ENCODE measurements around the gene SPATA46.

SPATA46 gene

GRCh38 chr1:162391790-162392563, 15.3 kb upstream of the SPATA46 start:
- no peak for DNase-seq (ENCODE audit: low read depth in 3 of 3)

GRCh38 chr1:162390396-162391185, 13.9 kb upstream of the SPATA46 start:
- DNase-seq (ENCODE audit: low read depth in 3 of 3), result no peak

DNA sequence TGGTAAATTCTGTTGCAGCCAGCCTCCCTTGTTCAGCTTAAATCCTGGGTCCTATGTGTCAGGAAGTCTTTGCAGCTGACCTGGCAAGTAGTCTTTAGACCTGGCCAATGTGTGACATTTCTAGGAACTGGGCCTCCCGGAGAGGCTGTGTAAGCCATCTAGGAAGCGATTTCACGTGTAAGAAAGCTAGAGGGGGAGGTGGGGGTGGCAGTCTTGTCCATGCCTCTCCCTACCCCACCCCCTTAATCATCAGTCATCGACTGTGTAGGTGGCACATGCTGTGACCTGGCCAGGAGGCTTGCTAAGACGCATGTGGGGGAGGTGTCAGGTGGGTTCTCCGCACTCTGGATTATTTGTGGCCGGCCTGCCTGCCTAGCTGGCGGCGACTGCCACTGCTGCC, 13.3 kb upstream of the SPATA46 start:
- DNase-seq (ENCODE audit: low read depth in 3 of 3), result no peak

GRCh38 chr1:162389021-162389818, 12.6 kb upstream of the SPATA46 start:
- DNase-seq (ENCODE audit: low read depth in 3 of 3), result no peak

DNA sequence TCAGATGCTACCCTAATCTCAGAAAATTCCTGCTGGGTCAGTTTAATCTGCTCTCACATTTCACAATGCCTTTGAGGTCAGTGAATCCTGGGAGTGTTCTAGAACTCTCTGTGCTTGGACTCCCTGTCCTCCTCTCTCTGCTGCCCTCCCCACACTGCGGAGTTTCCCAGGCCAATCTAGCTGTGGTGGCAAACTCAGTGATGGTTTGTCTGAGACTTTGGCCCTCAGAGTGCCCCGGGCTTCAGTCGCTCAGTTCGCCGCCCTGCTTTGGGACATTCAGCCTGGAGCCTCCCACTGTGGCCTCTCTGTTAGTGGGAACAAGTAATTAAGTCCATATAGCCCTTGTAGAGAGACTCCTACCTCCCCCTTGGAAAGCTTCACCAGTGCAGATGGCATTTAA, 12.0 kb upstream of the SPATA46 start:
- DNase-seq (ENCODE audit: low read depth in 3 of 3), result no peak

DNA sequence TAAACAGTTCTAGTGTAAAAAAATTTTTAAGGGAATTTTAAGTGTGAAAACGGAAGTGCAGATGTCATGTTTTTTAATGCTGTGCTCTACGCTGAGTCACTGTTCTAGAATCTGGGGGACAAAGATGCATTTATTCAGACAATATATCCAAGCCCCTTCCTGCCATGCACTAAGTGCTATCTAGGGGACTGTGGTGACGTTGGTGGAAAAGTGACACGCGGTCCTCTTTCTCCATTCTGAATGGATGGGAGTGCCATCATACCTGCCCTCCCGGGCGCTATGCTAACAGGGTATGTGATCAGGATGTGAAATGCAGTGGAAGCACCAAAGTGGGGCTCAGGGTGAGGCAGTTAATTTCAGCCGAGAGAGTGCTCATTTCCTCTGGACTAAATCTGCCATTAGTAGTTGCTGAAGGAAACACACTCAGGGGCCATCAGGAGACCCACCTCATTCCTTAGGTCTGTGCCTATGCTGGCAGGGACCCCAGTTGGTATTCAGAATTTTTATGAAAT, 11.5 kb upstream of the SPATA46 start:
- no peak for DNase-seq (ENCODE audit: low read depth in 3 of 3)

- no peak for DNase-seq (ENCODE audit: low read depth in 3 of 3)
These were observed 10.8 kb upstream of the SPATA46 start for GRCh38 chr1:162387226-162388082.

DNA sequence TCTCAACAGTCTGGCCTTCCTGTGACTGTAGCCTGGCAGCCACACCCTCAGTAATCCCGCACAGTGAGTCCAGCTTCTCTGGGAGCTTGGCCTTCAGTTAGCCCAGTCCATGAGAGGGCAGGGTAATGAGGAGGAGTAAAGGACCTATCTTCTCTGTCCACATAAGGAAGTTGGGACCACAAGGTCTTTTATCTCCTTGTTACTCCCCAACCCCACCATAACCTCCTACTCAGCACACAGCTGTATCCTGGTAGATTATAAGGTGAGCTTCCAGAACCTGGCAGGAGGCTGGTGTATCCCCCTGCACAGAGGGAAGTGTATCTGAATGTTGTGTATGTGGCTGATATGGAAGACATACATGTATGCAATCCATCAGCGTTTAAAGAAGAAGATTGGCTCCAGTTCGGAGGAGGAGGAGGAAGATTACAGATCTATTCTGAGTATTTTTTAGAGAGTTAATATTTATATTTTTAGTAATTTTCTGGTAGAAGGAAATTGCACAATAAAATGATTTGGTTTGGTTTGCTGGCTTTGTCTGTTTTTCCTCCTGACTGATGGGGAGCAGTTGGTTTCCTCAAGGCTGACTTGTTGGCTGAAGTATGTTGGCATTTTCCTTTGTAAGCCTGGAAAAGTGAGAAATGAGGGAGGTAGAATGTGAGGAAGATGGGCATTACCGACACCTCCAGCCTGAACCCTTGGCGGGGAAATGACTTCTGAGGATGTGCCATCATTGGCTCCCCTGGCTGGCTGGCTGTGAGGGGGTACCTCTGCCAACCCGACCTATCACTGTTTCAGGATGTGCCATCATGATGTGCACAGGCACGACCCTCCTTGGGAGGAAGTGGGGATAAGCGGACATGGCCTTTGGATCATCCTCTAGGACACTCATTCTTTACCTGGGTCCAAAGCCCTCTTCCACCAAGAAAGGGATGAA, 9.9 kb upstream of the SPATA46 start:
- no peak for DNase-seq (ENCODE audit: low read depth in 3 of 3)

- DNase-seq (ENCODE audit: low read depth in 3 of 3), result no peak
These were observed 9.0 kb upstream of the SPATA46 start for GRCh38 chr1:162385702-162386101.

DNA sequence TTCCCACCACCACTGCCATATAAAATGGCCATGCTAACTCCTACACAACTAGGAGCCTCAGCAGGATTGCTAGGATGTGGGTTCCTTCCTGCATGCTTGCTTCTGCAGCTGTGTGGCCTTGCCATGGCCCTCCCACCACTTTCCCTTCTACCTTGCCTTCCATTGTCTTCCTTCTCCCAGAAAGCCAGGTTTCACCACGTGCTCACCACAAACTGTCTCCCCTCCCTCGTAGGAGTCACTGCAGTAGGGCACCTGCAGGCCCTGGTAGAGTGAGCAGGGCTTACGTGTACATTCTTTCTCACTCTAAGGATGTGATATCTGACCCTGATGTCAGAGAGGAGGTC, 8.6 kb upstream of the SPATA46 start:
- no peak for DNase-seq (ENCODE audit: low read depth in 3 of 3)

DNA sequence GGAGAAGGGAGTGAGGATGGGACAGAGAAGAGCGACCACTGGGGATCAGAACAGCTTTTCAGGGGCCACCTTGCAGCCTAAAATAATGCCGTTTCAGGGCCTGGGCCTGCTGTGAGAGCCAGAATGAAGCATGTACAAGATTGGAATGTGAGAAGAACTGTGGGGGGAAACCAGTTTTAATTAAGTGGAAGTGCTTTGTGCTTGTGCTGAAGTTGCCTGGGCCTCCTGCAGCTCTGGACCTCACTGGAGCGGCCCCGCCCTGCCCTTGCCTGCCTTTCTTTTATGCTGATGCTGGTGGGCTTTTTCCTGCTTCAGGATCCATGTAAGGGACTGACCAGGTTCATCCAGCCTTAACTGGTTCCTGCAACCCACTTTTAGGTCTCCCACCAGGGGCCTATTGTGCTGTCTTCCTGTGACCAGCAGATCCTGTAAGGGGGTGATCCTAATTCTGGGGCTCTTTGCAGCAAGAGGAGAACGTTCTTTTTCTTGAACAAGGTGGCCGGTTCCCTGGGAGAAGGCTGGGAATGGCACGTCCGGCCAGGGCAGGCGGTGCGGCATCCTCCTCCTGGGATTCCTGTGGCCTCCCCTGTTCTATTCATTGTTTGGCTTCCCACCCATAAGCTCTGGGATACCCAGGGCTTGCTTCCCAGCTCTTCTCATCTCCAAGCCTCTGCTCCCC, 8.1 kb upstream of the SPATA46 start:
- no peak for DNase-seq (ENCODE audit: low read depth in 3 of 3)

- DNase-seq (ENCODE audit: low read depth in 3 of 3), result no peak
These were observed 7.5 kb upstream of the SPATA46 start for GRCh38 chr1:162384116-162384515.

DNA sequence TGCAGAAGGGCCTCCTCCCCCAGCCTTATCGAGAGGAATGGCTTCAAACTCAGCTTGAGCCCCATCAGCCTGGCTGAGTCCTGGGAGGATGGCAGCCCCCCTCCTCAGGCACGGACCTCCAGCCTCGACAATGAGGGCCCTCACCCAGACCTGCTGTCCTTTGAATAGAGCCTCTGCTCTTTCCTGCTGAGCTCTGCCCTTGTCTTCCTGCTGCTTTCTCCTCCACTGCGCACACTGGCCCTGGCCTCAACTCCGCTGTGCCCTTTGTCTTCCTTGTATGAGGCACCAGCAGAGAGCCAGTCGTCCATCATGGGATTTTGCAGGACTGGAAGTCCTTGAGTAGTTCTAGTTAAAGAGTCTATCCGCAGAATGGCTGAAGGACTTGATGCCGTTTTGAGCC, 6.9 kb upstream of the SPATA46 start:
- no peak for DNase-seq (ENCODE audit: low read depth in 3 of 3)

DNA sequence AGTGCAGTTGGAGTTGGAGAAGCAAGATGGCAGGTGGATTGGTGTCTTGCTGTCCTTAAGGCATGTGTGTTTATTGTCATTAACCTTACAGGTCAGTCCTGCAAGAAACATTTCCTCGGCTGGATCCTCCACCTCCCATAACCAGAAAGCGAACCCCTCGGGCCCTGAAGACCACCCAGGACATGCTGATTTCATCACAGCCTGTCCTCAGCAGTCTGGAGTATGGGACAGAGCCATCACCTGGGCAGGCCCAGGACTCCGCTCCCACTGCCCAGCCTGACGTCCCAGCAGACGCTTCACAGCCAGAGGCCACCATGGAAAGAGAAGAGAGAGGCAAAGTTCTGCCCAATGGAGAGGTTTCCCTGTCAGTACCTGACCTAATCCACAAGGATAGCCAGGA, 6.4 kb upstream of the SPATA46 start:
- DNase-seq (ENCODE audit: low read depth in 3 of 3), result no peak

- DNase-seq (ENCODE audit: low read depth in 3 of 3), result no peak
These were observed 5.5 kb upstream of the SPATA46 start for GRCh38 chr1:162381941-162382750.

- no peak for DNase-seq (ENCODE audit: low read depth in 3 of 3)
These were observed 4.7 kb upstream of the SPATA46 start, which contains the start of gene C1orf226 for GRCh38 chr1:162381383-162381782. Gene C1orf226, plus strand, starts transcription at chr1:162381728. Its CDS starts 174 bp downstream, at chr1:162381902.

GRCh38 chr1:162380061-162380846, 3.6 kb upstream of the SPATA46 start:
- no peak for DNase-seq (ENCODE audit: low read depth in 3 of 3)

DNA sequence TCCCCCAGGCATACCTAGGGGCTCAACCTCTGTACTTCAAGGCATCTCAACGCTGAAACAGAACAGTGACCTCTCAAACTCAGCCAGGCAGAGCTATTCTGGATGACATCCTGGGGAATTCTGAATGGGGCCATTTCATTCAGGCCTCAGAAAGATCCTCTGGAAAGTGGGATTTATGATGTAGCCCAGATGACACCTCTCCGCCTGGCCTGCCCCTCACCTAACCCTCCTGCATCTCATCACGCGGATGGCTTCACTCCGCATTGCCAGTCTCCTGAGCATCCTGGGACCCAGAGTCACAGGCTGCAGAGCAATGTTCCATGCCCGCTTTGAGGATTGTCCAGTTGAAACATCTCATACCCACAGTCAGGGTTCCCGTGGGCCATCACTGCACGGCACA, 1.2 kb downstream of the SPATA46 start:
- DNase-seq (ENCODE audit: low read depth in 3 of 3), result no peak

Measured in stimulated activated CD4-positive, alpha-beta T cell treated with anti-CD3 and anti-CD28 coated beads, TNF-alpha, amount 100 ng/mL, for 48 hours (primary cell).